Measurements from ENCODE around the gene PPFIA1.

Gene PPFIA1

GRCh38 chr11:70413151-70413550, 142.7 kb downstream of the PPFIA1 start:
- DNase-seq (ENCODE audit: low read depth in 3 of 3) = no peak

- no peak for DNase-seq (ENCODE audit: low read depth in 3 of 3)
Observed at GRCh38 chr11:70414341-70415100, 144.0 kb downstream of the PPFIA1 start.

- DNase-seq (ENCODE audit: low read depth in 3 of 3) = no peak
Observed at GRCh38 chr11:70415191-70415590, 144.7 kb downstream of the PPFIA1 start.

GRCh38 chr11:70415642-70416395, 145.3 kb downstream of the PPFIA1 start:
- DNase-seq (ENCODE audit: low read depth in 3 of 3) = no peak

- no peak for DNase-seq (ENCODE audit: low read depth in 3 of 3)
Observed at GRCh38 chr11:70416881-70417280, 146.4 kb downstream of the PPFIA1 start.

GRCh38 chr11:70418130-70418529, 147.6 kb downstream of the PPFIA1 start:
- DNase-seq (ENCODE audit: low read depth in 3 of 3) = no peak

- no peak for DNase-seq (ENCODE audit: low read depth in 3 of 3)
Observed at GRCh38 chr11:70419307-70420007, 149.0 kb downstream of the PPFIA1 start.

- DNase-seq (ENCODE audit: low read depth in 3 of 3) = no peak
Observed at GRCh38 chr11:70420008-70420464, 149.5 kb downstream of the PPFIA1 start.

- DNase-seq (ENCODE audit: low read depth in 3 of 3) = no peak
Observed at GRCh38 chr11:70420496-70420895, 150.0 kb downstream of the PPFIA1 start.

GRCh38 chr11:70421123-70421522, 150.6 kb downstream of the PPFIA1 start:
- no peak for DNase-seq (ENCODE audit: low read depth in 3 of 3)

- DNase-seq (ENCODE audit: low read depth in 3 of 3) = no peak
Observed at GRCh38 chr11:70422692-70423522, 152.4 kb downstream of the PPFIA1 start.

GRCh38 chr11:70423523-70424505, 153.3 kb downstream of the PPFIA1 start:
- DNase-seq (ENCODE audit: low read depth in 3 of 3) = no peak

GRCh38 chr11:70424765-70425344, 154.4 kb downstream of the PPFIA1 start:
- no peak for DNase-seq (ENCODE audit: low read depth in 3 of 3)

GRCh38 chr11:70427436-70427835, 156.9 kb downstream of the PPFIA1 start:
- DNase-seq (ENCODE audit: low read depth in 3 of 3) = no peak

- DNase-seq (ENCODE audit: low read depth in 3 of 3) = no peak
Observed at GRCh38 chr11:70428701-70429427, 158.4 kb downstream of the PPFIA1 start.

GRCh38 chr11:70429428-70429705, 158.9 kb downstream of the PPFIA1 start:
- no peak for DNase-seq (ENCODE audit: low read depth in 3 of 3)

- DNase-seq (ENCODE audit: low read depth in 3 of 3) = no peak
Observed at GRCh38 chr11:70429724-70430521, 159.4 kb downstream of the PPFIA1 start.

- DNase-seq (ENCODE audit: low read depth in 3 of 3) = no peak
Observed at GRCh38 chr11:70430671-70431574, 160.4 kb downstream of the PPFIA1 start.

All from stimulated activated CD4-positive, alpha-beta T cell treated with anti-CD3 and anti-CD28 coated beads, TNF-alpha, amount 100 ng/mL, for 4 hours (primary cell).